ENCODE data around the gene MID1.

The MID1 gene

GRCh38 chrX:10420134-10420533 is 200.3 kb downstream of the MID1 start:
- DNase-seq (ENCODE audit: insufficient read length, low spot score) (no peak), FAIRE-seq (no peak)
- no peak for TF ChIP-seq POLR2A (IDR thresholded peaks at IDR 0.05; ENCODE audit: low read depth, low read length)

DNA sequence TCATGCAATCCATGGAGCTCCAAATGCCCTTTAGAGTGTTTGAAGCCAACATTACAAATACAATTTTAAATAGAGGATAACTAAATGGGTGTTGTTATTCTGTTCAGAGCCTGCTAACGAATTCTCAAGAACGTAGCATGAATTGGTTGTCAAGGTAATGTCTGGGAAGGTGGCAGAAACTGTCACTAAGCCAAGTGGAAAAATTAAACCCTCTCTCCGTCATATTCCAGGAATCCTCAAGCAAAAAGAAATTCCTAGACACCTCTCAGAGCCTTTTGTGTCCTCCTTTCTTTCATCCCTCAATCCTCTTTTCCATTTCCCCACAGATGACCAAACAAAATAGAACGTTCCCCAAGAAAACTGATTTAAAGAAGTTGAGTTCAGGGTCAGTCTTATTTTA is 204.0 kb downstream of the MID1 start:
- FAIRE-seq: no peak

DNA sequence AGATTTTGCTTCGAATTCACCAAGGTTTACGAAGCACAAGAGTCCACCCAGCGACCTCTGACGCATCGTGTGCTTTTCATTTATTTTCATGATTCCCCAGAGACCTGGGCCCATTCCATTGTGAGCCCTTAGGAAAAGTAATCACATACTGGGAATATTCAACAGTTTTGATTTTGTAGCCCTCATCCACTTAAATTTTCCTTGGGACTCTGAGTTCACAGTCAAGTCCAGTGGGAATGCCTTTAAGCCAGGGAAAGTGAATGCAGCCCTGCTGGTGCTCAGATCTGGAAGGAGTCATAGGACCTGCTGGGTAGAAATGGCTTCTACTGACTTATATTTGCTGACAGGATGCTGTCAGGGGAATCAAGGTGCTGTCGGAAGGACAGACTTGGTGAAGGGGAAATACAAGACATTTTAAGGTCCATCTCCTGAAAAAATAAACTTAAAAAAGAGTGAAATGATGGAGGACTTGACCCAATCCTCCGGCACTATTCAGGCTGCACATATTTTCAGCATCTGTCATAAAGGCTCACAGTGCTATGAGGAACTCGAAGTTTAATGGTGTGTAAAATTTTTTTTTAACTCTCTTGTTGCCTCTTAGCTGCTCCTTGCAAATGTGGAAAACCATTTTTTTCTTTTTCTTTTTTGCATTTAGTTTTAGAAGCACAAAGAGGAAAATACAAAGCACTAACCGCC is 204.9 kb downstream of the MID1 start:
- TF ChIP-seq POLR2A (IDR thresholded peaks at IDR 0.05; ENCODE audit: low read depth, low read length): no peak
- DNase-seq (ENCODE audit: insufficient read length, low spot score) (no peak), FAIRE-seq (no peak)

More for the DNA sequence above, 204.0 kb downstream of the MID1 start:
- TF ChIP-seq POLR2A (IDR thresholded peaks at IDR 0.05; ENCODE audit: low read depth, low read length): no peak
- no peak for DNase-seq (ENCODE audit: insufficient read length, low spot score)

- DNase-seq (ENCODE audit: insufficient read length, low spot score) (no peak), FAIRE-seq (no peak)
- TF ChIP-seq POLR2A (IDR thresholded peaks at IDR 0.05; ENCODE audit: low read depth, low read length): no peak
These were observed 205.5 kb downstream of the MID1 start for GRCh38 chrX:10414862-10415261.

GRCh38 chrX:10414156-10414824 is 206.1 kb downstream of the MID1 start:
- no peak for TF ChIP-seq POLR2A (IDR thresholded peaks at IDR 0.05; ENCODE audit: low read depth, low read length)
- DNase-seq (ENCODE audit: insufficient read length, low spot score): no peak
- no peak for FAIRE-seq

GRCh38 chrX:10404436-10404835 is 215.9 kb downstream of the MID1 start:
- DNase-seq (ENCODE audit: insufficient read length, low spot score): no peak
- TF ChIP-seq POLR2A (IDR thresholded peaks at IDR 0.05; ENCODE audit: low read depth, low read length): no peak
- no peak for FAIRE-seq

DNA sequence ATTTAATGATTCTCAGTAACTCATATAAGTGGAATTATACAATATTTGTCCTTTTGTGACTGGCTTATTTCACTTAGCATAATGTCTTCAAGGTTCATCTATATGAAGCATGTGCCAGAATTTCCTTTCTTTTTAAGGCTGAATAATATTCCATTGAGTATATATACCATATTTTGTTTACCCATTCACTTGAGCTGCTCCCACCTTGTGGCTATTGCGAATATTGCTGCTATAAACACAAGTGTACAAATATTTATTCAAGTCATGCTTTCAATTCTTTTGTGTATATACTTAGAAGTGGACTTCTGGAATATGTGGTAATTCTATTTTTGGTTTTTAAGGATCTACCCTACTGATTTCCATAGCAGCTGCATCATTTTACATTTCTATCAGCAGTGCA is 219.1 kb downstream of the MID1 start:
- FAIRE-seq (no peak), DNase-seq (ENCODE audit: insufficient read length, low spot score) (no peak)
- no peak for TF ChIP-seq POLR2A (IDR thresholded peaks at IDR 0.05; ENCODE audit: low read depth, low read length)

GRCh38 chrX:10399043-10399741 is 221.2 kb downstream of the MID1 start:
- no peak for DNase-seq (ENCODE audit: insufficient read length, low spot score)
- no peak for FAIRE-seq
- no peak for TF ChIP-seq POLR2A (IDR thresholded peaks at IDR 0.05; ENCODE audit: low read depth, low read length)

GRCh38 chrX:10398215-10398614 is 222.2 kb downstream of the MID1 start:
- DNase-seq (ENCODE audit: insufficient read length, low spot score): no peak
- TF ChIP-seq POLR2A (IDR thresholded peaks at IDR 0.05; ENCODE audit: low read depth, low read length): no peak
- FAIRE-seq: no peak

DNA sequence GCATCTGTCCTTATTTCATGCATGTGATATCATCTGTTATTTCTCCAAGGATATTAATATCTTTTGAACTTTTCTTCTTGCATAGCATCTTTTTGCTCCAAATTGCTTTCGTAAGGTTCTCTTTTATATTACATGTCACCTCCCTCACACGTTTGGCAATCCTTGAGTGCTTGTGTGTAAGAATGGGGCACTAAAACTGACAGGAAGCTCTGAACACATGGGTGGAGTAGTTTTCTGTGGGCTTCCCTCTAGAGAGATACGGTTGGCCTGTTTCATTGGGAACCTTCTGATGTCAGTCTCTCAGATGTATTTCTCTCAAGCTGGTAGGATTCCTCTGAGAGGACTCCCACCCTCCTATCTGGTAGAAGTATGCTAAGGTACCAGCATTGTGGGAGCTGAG is 223.0 kb downstream of the MID1 start:
- no peak for TF ChIP-seq POLR2A (IDR thresholded peaks at IDR 0.05; ENCODE audit: low read depth, low read length)
- DNase-seq (ENCODE audit: insufficient read length, low spot score): no peak
- FAIRE-seq: no peak

GRCh38 chrX:10395643-10396042 is 224.7 kb downstream of the MID1 start:
- TF ChIP-seq POLR2A (IDR thresholded peaks at IDR 0.05; ENCODE audit: low read depth, low read length): no peak
- no peak for DNase-seq (ENCODE audit: insufficient read length, low spot score)
- no peak for FAIRE-seq
